C4-2B (cell line): ENCODE data around the gene SEMA3F.

Experiments
- H3K27ac ChIP-seq: fragments of 450-650 bp; 2 replicates; pipeline ENCODE4 v1.5.1; 2017
- ZFX ChIP-seq: fragments of 450-650 bp; IDR thresholded peaks from 2 replicates; pipeline ENCODE4 v1.6.1; 2017
- TF ChIP-seq, protein P1 (sequence below): fragments of 450-650 bp; conservative IDR thresholded peaks from 2 replicates; pipeline ENCODE4 v1.5.1; 2017; ENCODE audit warnings: mild to moderate bottlenecking

The SEMA3F gene

DNA sequence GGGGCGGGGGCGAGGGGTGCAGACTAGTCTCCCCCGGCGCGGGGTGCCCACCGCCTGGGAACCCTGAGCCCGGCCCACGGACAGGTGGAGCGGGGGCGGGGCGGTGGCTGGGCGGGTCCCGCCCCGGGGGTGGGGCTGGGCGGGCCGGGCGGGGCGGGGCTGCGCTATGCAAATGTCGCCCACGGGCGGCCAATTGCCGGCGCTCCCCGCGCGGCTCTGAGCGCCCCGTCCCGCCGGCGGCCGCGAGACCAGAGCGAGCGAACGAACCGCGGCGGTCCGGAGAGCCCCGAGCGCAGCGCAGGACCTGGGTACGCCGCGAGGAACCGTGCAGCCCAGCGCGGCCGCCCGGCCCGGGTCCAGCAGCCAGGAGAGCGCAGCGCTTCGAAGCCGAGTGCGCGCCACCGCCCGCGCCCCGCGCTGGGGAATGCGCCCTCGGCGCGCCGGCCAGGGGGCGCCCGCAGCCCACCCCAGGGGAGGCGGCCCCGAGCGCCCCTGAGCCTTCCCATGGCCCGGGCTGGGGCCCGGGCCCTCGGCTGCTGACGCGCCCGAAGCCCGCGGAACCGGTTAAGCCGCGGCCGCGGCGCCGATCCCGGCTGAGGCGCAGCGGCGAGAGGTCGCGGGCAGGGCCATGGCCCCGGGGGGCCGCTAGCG is at the start of gene SEMA3F:
TSS of gene SEMA3F (plus strand) at position 485 of the 651 bp plus-strand sequence. CDS start 4,299 bp downstream, outside the sequence.
- peak within 1 kb of the TSS; percentile 74 for H3K27ac ChIP-seq
- TF ChIP-seq ZFX: peak; percentile 74; the same call in 1 of the 2 replicates
- TF ChIP-seq, protein P1, sequence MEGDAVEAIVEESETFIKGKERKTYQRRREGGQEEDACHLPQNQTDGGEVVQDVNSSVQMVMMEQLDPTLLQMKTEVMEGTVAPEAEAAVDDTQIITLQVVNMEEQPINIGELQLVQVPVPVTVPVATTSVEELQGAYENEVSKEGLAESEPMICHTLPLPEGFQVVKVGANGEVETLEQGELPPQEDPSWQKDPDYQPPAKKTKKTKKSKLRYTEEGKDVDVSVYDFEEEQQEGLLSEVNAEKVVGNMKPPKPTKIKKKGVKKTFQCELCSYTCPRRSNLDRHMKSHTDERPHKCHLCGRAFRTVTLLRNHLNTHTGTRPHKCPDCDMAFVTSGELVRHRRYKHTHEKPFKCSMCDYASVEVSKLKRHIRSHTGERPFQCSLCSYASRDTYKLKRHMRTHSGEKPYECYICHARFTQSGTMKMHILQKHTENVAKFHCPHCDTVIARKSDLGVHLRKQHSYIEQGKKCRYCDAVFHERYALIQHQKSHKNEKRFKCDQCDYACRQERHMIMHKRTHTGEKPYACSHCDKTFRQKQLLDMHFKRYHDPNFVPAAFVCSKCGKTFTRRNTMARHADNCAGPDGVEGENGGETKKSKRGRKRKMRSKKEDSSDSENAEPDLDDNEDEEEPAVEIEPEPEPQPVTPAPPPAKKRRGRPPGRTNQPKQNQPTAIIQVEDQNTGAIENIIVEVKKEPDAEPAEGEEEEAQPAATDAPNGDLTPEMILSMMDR: no peak

DNA sequence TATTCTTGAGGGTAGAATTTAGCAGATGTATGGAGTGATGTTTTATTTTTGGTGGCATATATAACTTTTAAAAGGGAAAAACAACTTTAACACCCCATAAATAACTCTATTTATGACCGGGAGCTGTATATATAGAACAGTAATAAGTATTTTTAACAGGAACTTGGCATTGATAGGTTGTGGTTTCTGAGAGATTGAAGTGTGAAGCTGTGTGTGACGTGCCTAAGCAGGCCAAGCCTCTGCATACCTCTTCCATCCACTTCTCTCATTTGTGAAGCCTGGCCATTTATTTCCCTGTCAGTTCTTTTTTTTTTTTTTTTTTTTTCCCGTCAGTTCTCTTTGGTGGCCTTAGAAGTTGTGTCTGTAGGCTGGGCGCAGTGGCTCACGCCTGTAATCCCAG is 43.4 kb upstream of the SEMA3F start:
- no peak for TF ChIP-seq ZFX
- TF ChIP-seq, protein P1: no peak

DNA sequence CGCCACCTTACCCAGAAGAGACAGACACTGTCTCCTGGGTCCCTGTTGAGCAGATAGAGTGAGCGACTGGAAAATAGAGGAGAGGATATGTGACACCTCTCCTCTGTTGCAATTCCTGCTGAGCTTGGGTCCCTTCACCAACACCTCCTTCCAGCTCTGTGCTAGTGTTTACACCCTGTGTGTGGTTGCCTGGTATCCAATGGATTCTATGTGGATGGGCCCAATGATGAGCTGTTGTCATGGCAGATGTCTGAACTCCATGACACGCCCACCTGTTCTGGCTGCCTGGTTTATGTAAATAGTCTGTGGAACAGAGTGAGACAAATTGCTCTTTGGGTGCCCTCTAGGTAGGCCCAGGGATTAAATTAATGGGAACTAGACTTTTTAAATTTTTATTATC is 42.7 kb upstream of the SEMA3F start:
- H3K27ac ChIP-seq: no peak overlapping the region
- TF ChIP-seq, protein P1: no peak
- no peak for TF ChIP-seq ZFX

More for the DNA sequence above, 43.4 kb upstream of the SEMA3F start:
- no peak overlapping the region for H3K27ac ChIP-seq

DNA sequence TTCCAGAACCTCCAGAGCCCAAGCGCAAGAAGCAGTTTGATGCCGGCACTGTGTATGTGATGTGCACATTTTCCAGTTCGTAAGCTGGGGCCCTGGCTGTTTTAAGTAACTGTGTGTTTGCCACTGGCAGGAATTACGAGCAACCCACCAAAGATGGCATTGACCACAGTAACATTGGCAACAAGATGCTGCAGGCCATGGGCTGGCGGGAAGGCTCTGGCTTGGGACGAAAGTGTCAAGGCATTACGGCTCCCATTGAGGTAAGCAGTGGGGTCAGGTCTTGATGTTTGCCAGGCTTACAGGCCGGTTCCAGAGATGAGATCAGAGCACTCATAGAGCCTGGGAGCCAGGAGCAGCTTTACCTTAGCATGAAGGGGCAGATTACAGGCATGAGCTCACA is 38.0 kb upstream of the SEMA3F start:
- no peak for TF ChIP-seq ZFX
- TF ChIP-seq, protein P1: no peak
- no peak overlapping the region for H3K27ac ChIP-seq

DNA sequence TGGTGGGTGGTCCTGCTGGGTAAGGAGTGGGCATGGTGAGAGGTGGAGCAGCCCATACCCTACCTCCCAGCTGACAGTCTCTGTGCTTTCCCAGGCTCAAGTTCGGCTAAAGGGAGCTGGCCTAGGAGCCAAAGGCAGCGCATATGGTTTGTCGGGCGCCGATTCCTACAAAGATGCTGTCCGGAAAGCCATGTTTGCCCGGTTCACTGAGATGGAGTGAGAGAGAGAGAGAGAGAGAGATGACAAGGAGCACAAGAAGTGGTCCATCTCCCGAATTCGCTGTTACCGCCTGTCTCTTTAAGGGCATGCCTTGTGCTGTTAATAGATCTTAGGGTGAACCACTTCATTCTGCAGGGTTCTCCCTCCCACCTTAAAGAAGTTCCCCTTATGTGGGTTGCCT is 36.9 kb upstream of the SEMA3F start:
- H3K27ac ChIP-seq: no peak overlapping the region
- no peak for TF ChIP-seq ZFX
- TF ChIP-seq, protein P1: no peak

DNA sequence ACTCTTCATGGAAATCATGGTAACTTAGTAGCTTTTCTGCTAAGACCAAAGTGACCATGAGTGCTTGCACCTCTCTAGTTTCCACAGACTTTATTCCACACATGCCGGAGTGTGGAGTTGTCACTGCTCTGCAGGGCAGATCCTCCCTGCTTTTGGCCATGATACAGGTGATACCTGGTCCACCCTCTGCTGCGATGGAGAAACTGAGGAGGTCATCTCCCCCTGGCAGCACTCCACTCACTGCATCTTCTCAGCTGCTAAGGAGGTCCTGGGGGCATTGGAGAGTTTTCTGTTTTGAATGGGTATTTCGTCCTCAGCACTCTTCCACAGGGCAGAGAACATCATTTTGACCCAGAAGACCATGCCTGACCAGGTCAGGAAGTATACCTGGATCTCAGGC is 35.3 kb upstream of the SEMA3F start:
- H3K27ac ChIP-seq: no peak overlapping the region
- TF ChIP-seq ZFX: no peak
- TF ChIP-seq, protein P1: no peak

DNA sequence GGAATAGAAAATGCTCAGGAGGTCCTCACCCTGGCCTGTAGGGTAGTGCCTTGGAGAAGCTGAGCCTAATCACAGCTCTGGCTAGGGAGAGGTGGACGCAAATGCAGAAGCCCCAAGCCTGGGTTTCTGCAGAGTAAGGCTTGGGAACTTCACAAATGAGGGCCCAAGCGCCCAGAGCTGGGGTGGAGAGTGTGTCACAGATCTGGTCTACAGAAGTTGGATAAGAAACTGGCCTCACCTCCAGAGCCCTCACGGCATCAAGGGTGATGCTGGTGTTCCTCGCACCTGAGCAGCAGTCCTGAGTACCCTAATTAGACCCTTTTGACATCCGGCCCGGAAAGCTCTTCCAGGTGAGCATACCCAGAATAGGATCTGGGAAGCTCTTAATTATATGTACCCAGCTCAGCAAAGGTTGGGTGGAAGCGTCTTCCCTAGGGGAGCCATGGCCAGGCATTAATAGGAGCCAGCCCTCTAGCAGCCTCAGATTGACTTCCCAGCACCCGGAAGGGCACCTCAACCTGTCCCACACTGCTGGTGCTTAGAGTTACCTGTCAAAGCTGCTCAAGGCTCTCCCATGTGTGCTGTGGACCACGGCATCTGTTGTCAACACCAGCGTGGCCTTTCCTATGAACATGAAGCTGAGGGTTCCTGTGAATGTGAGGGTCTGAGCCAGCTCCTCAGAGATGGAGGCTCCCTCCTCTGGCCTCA is 34.6 kb upstream of the SEMA3F start:
- no peak for TF ChIP-seq ZFX
- TF ChIP-seq, protein P1: no peak
- no peak overlapping the region for H3K27ac ChIP-seq
